ENCODE results near the gene SNCG.
"Not testable (repeated sequence)": the region's sequence is repeated elsewhere in the genome, so short reads cannot be mapped to it uniquely, and the experiment has no call there.

Gene SNCG

GRCh38 chr10:86945361-86946212, 12.8 kb upstream of the SNCG start:
- DNase-seq (ENCODE audit: low spot score): peak; percentile 26

GRCh38 chr10:86946213-86947155, 11.9 kb upstream of the SNCG start:
- no peak for DNase-seq (ENCODE audit: low spot score)

GRCh38 chr10:86947806-86948205, 10.6 kb upstream of the SNCG start:
- not testable (repeated sequence) for DNase-seq (ENCODE audit: low spot score)

- DNase-seq (ENCODE audit: low spot score): no peak
Measured at GRCh38 chr10:86950349-86950748, 8.1 kb upstream of the SNCG start.

- no peak for DNase-seq (ENCODE audit: low spot score)
Measured at GRCh38 chr10:86951184-86951761, 7.1 kb upstream of the SNCG start.

GRCh38 chr10:86952106-86952505, 6.3 kb upstream of the SNCG start:
- no peak for DNase-seq (ENCODE audit: low spot score)

GRCh38 chr10:86952697-86953096, 5.7 kb upstream of the SNCG start:
- not testable (repeated sequence) for DNase-seq (ENCODE audit: low spot score)

- no peak for DNase-seq (ENCODE audit: low spot score)
Measured at GRCh38 chr10:86953747-86954680, 4.4 kb upstream of the SNCG start.

- DNase-seq (ENCODE audit: low spot score): no peak
Measured at GRCh38 chr10:86954681-86955500, 3.5 kb upstream of the SNCG start.

GRCh38 chr10:86955501-86956194, 2.8 kb upstream of the SNCG start:
- no peak for DNase-seq (ENCODE audit: low spot score)

GRCh38 chr10:86956195-86956847, 2.1 kb upstream of the SNCG start:
- DNase-seq (ENCODE audit: low spot score): no peak

- no peak for DNase-seq (ENCODE audit: low spot score)
Measured at GRCh38 chr10:86956848-86957448, 1.5 kb upstream of the SNCG start.

- no peak for DNase-seq (ENCODE audit: low spot score)
Measured at GRCh38 chr10:86957471-86958115, 806 bp upstream of the SNCG start, which contains the start of gene MMRN2. MMRN2 (minus strand) TSS chr10:86957615; CDS start chr10:86957541, 74 bp downstream.

GRCh38 chr10:86958901-86959736, 720 bp downstream of the SNCG start:
- peak; percentile 61 for DNase-seq (ENCODE audit: low spot score)

GRCh38 chr10:86959737-86960002, 1.3 kb downstream of the SNCG start:
- no peak for DNase-seq (ENCODE audit: low spot score)

- DNase-seq (ENCODE audit: low spot score): peak; percentile 58
Measured at GRCh38 chr10:86960003-86960862, 1.8 kb downstream of the SNCG start.

All from SW480 (cell line).